RWPE2 (cell line): ENCODE results near the gene GAREM1.

Experiments
- ATAC-seq: fragments of 200-7000 bp; cut with Tn5 transposase; 3 replicates; pipeline ENCODE4 v1.9.1; 2021; ENCODE audit warnings: low read depth
- DNase-seq: peaks from one replicate; pipeline ENCODE4 v3.0.0-alpha.2; 2020; ENCODE audit warnings: low spot score
- H3K27ac ChIP-seq: fragments of 450-650 bp; 2 replicates; pipeline ENCODE4 v1.5.1; 2017; ENCODE audit warnings: mild to moderate bottlenecking; ENCODE audit not compliant: poor library complexity, severe bottlenecking
- H3K27me3 ChIP-seq: fragments of 250-450 bp; sonication (Bioruptor Pico); 2 replicates; pipeline ENCODE4 v1.5.1; 2021; ENCODE audit warnings: mild to moderate bottlenecking, moderate library complexity; ENCODE audit not compliant: insufficient read depth, poor library complexity, severe bottlenecking
- H3K36me3 ChIP-seq: fragments of 250-450 bp; sonication (Bioruptor Pico); 2 replicates; pipeline ENCODE4 v1.5.1; 2020; ENCODE audit warnings: low read depth, mild to moderate bottlenecking, moderate library complexity
- H3K4me1 ChIP-seq: fragments of 250-450 bp; sonication (Bioruptor Pico); 2 replicates; pipeline ENCODE4 v1.5.1; 2021; ENCODE audit warnings: mild to moderate bottlenecking, moderate library complexity; ENCODE audit not compliant: insufficient read depth, poor library complexity, severe bottlenecking
- H3K4me3 ChIP-seq: fragments of 250-450 bp; sonication (Bioruptor Pico); 2 replicates; pipeline ENCODE4 v1.5.1; 2021; ENCODE audit warnings: mild to moderate bottlenecking, moderate library complexity; ENCODE audit not compliant: severe bottlenecking
- H3K9me3 ChIP-seq: fragments of 250-450 bp; sonication (Bioruptor Pico); 2 replicates; pipeline ENCODE4 v1.5.1; 2021; ENCODE audit warnings: mild to moderate bottlenecking, moderate library complexity; ENCODE audit not compliant: severe bottlenecking
- TF ChIP-seq, protein P1 (sequence below): fragments of 450-650 bp; IDR thresholded peaks from one replicate; pipeline ENCODE4 v1.5.1; 2017; ENCODE audit warnings: mild to moderate bottlenecking, moderate library complexity; ENCODE audit not compliant: poor library complexity, severe bottlenecking

The GAREM1 gene

DNA sequence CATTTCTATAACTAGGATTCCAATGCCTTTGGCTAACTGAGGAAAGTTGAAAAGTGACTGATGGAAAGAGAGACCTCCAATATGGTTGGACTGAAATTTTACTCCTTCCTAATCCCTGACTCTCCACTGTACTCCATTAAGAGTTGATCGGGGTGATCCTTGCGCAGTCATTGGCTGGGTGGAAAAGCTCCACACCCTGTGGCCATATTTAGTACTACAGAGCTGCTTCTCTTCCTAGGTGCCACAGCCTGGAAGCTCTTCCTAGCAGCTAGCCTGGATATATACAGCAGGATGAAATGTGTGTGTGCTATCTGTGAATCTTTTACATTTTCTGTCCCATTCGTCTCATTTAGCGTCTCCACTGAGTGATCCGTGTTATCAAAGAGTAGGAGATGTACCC, 209.7 kb downstream of the GAREM1 start:
- Histone ChIP-seq H3K4me3 (no peak overlapping the region), H3K27me3 (no peaks in the 10 kb centered on the region), H3K36me3 (no peaks in the 10 kb centered on the region), H3K9me3 (no peaks in the 10 kb centered on the region), H3K27ac (no peak overlapping the region), H3K4me1 (no peaks in the 10 kb centered on the region)
- TF ChIP-seq, protein P1, sequence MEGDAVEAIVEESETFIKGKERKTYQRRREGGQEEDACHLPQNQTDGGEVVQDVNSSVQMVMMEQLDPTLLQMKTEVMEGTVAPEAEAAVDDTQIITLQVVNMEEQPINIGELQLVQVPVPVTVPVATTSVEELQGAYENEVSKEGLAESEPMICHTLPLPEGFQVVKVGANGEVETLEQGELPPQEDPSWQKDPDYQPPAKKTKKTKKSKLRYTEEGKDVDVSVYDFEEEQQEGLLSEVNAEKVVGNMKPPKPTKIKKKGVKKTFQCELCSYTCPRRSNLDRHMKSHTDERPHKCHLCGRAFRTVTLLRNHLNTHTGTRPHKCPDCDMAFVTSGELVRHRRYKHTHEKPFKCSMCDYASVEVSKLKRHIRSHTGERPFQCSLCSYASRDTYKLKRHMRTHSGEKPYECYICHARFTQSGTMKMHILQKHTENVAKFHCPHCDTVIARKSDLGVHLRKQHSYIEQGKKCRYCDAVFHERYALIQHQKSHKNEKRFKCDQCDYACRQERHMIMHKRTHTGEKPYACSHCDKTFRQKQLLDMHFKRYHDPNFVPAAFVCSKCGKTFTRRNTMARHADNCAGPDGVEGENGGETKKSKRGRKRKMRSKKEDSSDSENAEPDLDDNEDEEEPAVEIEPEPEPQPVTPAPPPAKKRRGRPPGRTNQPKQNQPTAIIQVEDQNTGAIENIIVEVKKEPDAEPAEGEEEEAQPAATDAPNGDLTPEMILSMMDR: no peak
- peak; percentile 50; the same call in 1 of the 3 replicates for ATAC-seq
- no peak for DNase-seq

DNA sequence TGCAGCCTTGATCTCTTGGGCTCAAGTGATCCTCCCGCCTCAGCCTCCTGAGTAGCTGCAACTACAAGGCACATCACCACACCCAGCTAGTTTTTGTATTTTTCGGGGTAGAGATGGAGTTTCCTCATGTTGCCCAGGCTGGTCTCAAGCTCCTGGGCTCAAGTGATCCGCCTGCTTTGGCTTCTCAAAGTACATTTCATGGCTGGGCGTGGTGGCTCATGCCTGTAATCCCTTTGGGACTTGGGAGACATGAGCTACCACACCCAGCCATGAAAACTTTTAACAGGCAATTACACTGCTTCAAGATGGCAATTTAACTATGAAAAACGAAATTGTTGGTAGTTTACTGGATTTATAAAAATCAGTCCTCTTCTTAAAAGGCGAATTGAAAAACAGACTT, 211.1 kb downstream of the GAREM1 start:
- H3K4me3 ChIP-seq: no peak overlapping the region
- DNase-seq (no peak), ATAC-seq (no peak)
- H3K27ac ChIP-seq: no peak overlapping the region
- H3K4me1 ChIP-seq: no peaks in the 10 kb centered on the region
- no peaks in the 10 kb centered on the region for H3K36me3 ChIP-seq
- TF ChIP-seq, protein P1: no peak
- no peaks in the 10 kb centered on the region for H3K9me3 ChIP-seq
- H3K27me3 ChIP-seq: no peaks in the 10 kb centered on the region

DNA sequence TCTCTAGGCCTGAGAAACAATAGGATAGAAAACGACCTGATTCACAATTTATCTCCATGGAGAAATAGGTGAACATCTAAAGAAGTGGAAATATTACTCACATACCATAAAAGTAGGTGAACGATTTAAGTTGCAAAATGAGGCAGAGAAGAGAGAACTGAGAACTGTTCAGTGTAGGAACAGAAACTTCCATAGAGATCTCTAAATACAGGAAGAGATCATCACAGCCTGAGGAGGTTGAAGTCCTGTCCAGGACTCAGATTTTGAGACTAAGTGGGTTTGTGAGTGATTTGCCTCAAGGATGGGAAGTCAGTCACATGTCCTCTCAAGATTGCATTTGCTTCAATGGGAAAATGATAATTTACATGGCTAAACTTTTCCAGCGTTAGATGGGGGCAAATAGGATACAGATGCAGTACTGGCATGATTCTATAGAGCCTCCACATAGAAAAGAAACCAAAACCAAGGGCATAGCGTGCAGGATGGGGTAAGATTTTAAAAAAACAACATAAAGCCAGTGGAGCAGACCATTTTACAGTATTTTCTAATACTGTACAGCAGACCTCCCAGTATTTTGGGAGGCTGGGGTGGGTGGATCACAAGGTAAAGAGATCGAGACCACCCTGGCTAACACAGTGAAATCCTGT, 212.0 kb downstream of the GAREM1 start:
- Histone ChIP-seq H3K27ac (no peak overlapping the region), H3K4me1 (no peaks in the 10 kb centered on the region), H3K27me3 (no peaks in the 10 kb centered on the region), H3K36me3 (no peaks in the 10 kb centered on the region), H3K9me3 (no peaks in the 10 kb centered on the region), H3K4me3 (no peak overlapping the region)
- no peak for DNase-seq
- ATAC-seq: no peak
- TF ChIP-seq, protein P1: no peak

DNA sequence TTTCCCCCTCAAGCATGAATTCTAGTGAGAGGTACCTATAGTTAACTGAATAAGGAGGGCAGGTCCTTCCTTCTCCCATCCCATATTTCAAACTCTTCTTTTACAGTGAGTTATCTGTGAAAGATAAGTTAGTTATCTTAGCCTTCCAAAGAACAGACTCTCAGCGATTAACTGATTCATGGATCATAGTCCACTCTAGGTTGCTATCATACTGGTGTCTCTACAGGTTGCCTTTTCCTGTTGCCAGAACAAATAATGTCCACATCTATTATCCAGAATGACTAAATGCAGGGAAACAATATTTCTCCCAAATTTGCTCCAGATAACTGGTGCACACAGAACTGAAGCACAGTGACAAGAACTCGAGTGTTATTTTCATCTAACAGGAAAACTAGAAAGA, 212.5 kb downstream of the GAREM1 start:
- no peak for ATAC-seq
- no peak overlapping the region for H3K4me3 ChIP-seq
- no peaks in the 10 kb centered on the region for H3K27me3 ChIP-seq
- DNase-seq: no peak
- TF ChIP-seq, protein P1: no peak
- no peaks in the 10 kb centered on the region for H3K9me3 ChIP-seq
- no peak overlapping the region for H3K27ac ChIP-seq
- no peaks in the 10 kb centered on the region for H3K36me3 ChIP-seq
- no peaks in the 10 kb centered on the region for H3K4me1 ChIP-seq

DNA sequence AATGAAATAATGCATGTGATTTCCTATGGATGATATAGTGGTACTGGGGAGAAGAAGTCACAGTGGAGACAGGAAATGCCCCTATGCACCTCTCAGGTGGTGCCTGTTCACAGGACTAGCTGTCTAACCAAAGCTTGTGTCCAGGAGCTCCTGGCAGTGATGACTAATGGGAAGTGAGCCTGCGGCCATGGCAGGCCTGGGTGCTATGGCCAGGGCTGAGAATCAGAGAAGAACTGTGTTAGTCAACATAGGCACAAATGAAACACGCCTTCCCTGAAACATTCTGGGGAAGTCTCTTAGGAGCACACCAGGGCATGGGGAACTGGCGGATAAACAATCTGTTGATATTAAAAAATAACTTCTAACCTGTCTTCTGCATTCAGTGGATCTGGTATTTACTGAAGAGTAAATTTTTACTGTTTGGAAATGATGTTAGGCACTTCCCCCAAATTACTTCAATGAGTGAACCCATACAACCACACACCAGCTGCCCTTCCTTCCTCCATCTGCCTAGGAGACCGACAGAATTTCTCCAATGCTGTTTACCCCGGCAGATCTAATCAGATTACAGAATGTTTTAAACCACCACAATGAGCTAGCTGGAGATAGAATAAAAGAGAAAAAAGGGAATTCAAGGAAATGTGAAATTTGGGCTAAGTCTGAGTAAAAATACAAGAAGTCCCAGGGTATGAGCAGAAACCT, 213.4 kb downstream of the GAREM1 start:
- no peaks in the 10 kb centered on the region for H3K4me1 ChIP-seq
- H3K27ac ChIP-seq: no peak overlapping the region
- H3K27me3 ChIP-seq: no peaks in the 10 kb centered on the region
- H3K4me3 ChIP-seq: no peak overlapping the region
- DNase-seq (no peak), ATAC-seq (peak; percentile 76)
- TF ChIP-seq, protein P1: no peak
- H3K9me3 ChIP-seq: no peaks in the 10 kb centered on the region
- H3K36me3 ChIP-seq: no peaks in the 10 kb centered on the region
